DND-41 (cell line): ENCODE measurements around the gene PDE6A.

Experiments used
- CTCF ChIP-seq: IDR thresholded peaks from 2 replicates; pipeline ENCODE4 v1.5.1; 2012; ENCODE audit warnings: borderline replicate concordance, low read length, moderate library complexity, mild to moderate bottlenecking; ENCODE audit not compliant: poor library complexity, severe bottlenecking; ENCODE audit errors: extremely low read depth
- EZH2 ChIP-seq: IDR thresholded peaks from 3 replicates; pipeline ENCODE4 v1.6.1; 2012; ENCODE audit warnings: borderline replicate concordance, low read depth, mild to moderate bottlenecking, moderate library complexity, low read length, inconsistent platforms; ENCODE audit not compliant: severe bottlenecking

- TF ChIP-seq CTCF = no peak
- no peak for TF ChIP-seq EZH2
These were observed 3.5 kb downstream of the PDE6A start for GRCh38 chr5:149940941-149941644.
